ENCODE data around the gene ARSD. TPM values are rescaled to one million over a fixed set of nuclear protein-coding genes. Genes with fewer than 3 reads are reported as not detected.
A peak's percentile ranks its signal among the peaks of the same experiment; 100 is the strongest.

ARSD gene
- total RNA-seq, 1 experiment from 2014 or later = 42.0 TPM

DNA sequence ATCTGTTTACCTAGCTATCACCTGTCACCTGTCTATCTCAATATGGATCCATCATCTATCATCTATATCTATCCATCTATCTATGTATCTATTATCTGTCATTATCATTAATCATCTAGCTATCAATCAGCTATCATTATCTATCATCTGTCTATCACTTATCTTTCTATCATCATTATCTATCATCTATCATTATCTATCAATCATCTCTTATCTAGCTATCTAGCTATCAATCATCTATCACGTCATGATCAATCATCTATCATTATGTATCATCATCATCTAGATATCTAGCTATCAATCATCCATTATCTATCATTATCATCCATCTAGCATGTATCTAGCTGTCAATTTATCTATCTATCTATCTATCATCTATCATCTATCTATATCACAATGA, 7.9 kb downstream of the ARSD start:
- no peak for DNase-seq
- H3K36me3 Mint-ChIP-seq (ENCODE audit: insufficient read depth, unreplicated experiment) = peaks cover 17% of the 10 kb centered on the region
- BruUV-seq (replicated peaks) = no TSS peak
- H3K27me3 Mint-ChIP-seq (ENCODE audit: unreplicated experiment) = no peaks in the 10 kb centered on the region
- H3K27ac Mint-ChIP-seq (ENCODE audit: unreplicated experiment) = peak overlapping the region; percentile 18
- no peaks in the 10 kb centered on the region for H3K4me1 Mint-ChIP-seq (ENCODE audit: low read depth, unreplicated experiment)
- CTCF ChIA-PET = no interaction called here
- H3K4me3 Mint-ChIP-seq (ENCODE audit: low read depth, unreplicated experiment) = no peak overlapping the region
- TF ChIP-seq, protein P1, sequence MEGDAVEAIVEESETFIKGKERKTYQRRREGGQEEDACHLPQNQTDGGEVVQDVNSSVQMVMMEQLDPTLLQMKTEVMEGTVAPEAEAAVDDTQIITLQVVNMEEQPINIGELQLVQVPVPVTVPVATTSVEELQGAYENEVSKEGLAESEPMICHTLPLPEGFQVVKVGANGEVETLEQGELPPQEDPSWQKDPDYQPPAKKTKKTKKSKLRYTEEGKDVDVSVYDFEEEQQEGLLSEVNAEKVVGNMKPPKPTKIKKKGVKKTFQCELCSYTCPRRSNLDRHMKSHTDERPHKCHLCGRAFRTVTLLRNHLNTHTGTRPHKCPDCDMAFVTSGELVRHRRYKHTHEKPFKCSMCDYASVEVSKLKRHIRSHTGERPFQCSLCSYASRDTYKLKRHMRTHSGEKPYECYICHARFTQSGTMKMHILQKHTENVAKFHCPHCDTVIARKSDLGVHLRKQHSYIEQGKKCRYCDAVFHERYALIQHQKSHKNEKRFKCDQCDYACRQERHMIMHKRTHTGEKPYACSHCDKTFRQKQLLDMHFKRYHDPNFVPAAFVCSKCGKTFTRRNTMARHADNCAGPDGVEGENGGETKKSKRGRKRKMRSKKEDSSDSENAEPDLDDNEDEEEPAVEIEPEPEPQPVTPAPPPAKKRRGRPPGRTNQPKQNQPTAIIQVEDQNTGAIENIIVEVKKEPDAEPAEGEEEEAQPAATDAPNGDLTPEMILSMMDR (IDR thresholded peaks at IDR 0.05; ENCODE audit: unreplicated experiment) = no peak
- H3K9me3 Mint-ChIP-seq (ENCODE audit: low read depth, unreplicated experiment) = peaks cover 3% of the 10 kb centered on the region
- intact Hi-C loops (cut with micrococcal nuclease; ENCODE audit: unreplicated experiment) = no loop called here

DNA sequence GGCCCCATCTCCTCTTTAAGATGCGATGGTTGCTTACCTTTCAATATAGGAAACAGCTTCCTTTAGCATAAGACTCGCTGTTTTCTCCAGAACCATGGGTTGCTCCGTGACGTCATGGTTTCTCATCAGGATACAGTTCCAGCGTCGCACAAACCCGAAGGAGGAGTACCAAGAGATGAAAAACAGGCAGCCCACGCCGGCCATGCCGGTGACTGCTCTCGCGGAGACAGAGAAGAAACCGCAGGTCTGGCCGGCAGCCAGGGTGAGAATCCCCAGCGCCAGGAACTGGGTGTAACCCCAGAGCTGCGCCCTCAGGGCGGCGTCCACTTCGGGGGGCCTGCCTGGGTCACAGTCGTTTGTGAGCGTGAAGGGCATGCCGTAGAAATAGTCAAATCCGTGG, 11.4 kb downstream of the ARSD start:
- no peaks in the 10 kb centered on the region for H3K27me3 Mint-ChIP-seq (ENCODE audit: unreplicated experiment)
- H3K27ac Mint-ChIP-seq (ENCODE audit: unreplicated experiment) = no peak overlapping the region
- peaks cover 8% of the 10 kb centered on the region for H3K36me3 Mint-ChIP-seq (ENCODE audit: insufficient read depth, unreplicated experiment)
- CTCF ChIA-PET = no interaction called here
- H3K9me3 Mint-ChIP-seq (ENCODE audit: low read depth, unreplicated experiment) = peaks cover 3% of the 10 kb centered on the region
- H3K4me3 Mint-ChIP-seq (ENCODE audit: low read depth, unreplicated experiment) = no peak overlapping the region
- intact Hi-C loops (cut with micrococcal nuclease; ENCODE audit: unreplicated experiment) = no loop called here
- no peak for DNase-seq
- H3K4me1 Mint-ChIP-seq (ENCODE audit: low read depth, unreplicated experiment) = peaks cover 9% of the 10 kb centered on the region
- BruUV-seq (replicated peaks) = no TSS peak
- TF ChIP-seq, protein P1 (IDR thresholded peaks at IDR 0.05; ENCODE audit: unreplicated experiment) = no peak

DNA sequence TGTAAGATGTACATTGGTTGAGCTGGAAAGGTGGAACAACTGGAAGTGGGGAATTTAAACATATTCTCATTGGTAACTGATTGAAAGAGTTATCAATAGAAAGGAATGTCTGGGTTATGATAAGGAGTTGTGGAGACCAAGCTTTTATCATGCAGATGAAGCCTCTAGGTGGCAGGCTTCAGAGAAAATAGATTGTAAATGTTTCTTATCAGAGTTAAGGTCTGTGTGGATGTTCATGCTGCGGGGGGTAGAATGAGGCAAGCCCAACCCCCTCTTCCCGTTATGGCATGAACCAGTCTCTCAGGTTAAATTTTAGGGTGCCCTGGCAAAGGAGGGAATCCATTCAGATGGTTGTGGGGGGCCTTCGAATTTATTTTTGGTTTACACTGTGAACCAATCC, 16.0 kb downstream of the ARSD start:
- Mint-ChIP-seq H3K4me3 (ENCODE audit: low read depth, unreplicated experiment) (no peak overlapping the region), H3K27me3 (ENCODE audit: unreplicated experiment) (no peaks in the 10 kb centered on the region), H3K4me1 (ENCODE audit: low read depth, unreplicated experiment) (peaks cover 16% of the 10 kb centered on the region), H3K9me3 (ENCODE audit: low read depth, unreplicated experiment) (peaks cover 3% of the 10 kb centered on the region), H3K27ac (ENCODE audit: unreplicated experiment) (no peak overlapping the region), H3K36me3 (ENCODE audit: insufficient read depth, unreplicated experiment) (no peaks in the 10 kb centered on the region)
- TF ChIP-seq, protein P1 (IDR thresholded peaks at IDR 0.05; ENCODE audit: unreplicated experiment) = no peak
- intact Hi-C loops (cut with micrococcal nuclease; ENCODE audit: unreplicated experiment) = no loop called here
- BruUV-seq (replicated peaks) = no TSS peak
- no peak for DNase-seq
- CTCF ChIA-PET = interaction anchor here (0.7 to 1.3 kb wide), 3 partner anchors 15 to 38 kb away, joined by 3 to 4 read pairs (median 3); partner anchors contain the start of gene ARSD

DNA sequence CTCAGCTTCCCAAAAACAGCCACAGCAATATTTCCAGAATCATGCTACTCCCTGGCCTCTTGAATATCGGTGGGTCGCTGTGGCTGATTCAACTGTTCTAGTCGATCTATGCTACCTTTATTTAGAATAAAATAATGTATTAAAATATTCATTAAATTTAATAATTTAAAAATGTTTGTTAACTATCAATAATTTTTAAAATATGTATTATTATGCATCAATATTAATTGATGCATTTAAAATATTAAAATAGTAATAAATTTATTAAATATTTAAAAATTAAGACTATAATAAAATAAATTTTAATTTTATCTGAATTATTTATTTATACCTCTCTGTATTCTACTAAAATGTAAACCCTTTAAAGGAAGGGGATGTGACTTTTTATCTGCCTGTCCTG, 19.0 kb downstream of the ARSD start:
- Mint-ChIP-seq H3K27me3 (ENCODE audit: unreplicated experiment) (no peaks in the 10 kb centered on the region), H3K4me3 (ENCODE audit: low read depth, unreplicated experiment) (no peak overlapping the region), H3K27ac (ENCODE audit: unreplicated experiment) (no peak overlapping the region), H3K36me3 (ENCODE audit: insufficient read depth, unreplicated experiment) (peaks cover 7% of the 10 kb centered on the region), H3K9me3 (ENCODE audit: low read depth, unreplicated experiment) (no peaks in the 10 kb centered on the region), H3K4me1 (ENCODE audit: low read depth, unreplicated experiment) (peaks cover 16% of the 10 kb centered on the region)
- TF ChIP-seq, protein P1 (IDR thresholded peaks at IDR 0.05; ENCODE audit: unreplicated experiment) = no peak
- intact Hi-C loops (cut with micrococcal nuclease; ENCODE audit: unreplicated experiment) = no loop called here
- CTCF ChIA-PET = no interaction called here
- no TSS peak for BruUV-seq (replicated peaks)
- no peak for DNase-seq
